Large intestine (tissue), 3 donors: ENCODE measurements around the gene BAHCC1. TPM values are rescaled to one million over a fixed set of nuclear protein-coding genes. Genes with fewer than 3 reads are reported as not detected.
A peak's percentile ranks its signal among the peaks of the same experiment; 100 is the strongest.

Experiments used
- DNase-seq, 2 donors: peaks; one replicate each; pipeline versions ENCODE4 v3.0.0 to v3.0.0-alpha.2; 2013
- H3K27ac ChIP-seq: one replicate; pipeline ENCODE4 v1.5.1; 2013; ENCODE audit warnings: low read length
- H3K27me3 ChIP-seq: 2 replicates; pipeline ENCODE4 v1.6.1; 2013; ENCODE audit warnings: low read length; ENCODE audit not compliant: control insufficient read depth, insufficient read depth
- H3K36me3 ChIP-seq: 2 replicates; pipeline ENCODE4 v1.6.1; 2013; ENCODE audit warnings: low read length; ENCODE audit not compliant: control insufficient read depth, insufficient read depth
- H3K4me1 ChIP-seq: one replicate; pipeline ENCODE4 v1.6.1; 2013; ENCODE audit warnings: low read length; ENCODE audit not compliant: control insufficient read depth, insufficient read depth
- H3K4me3 ChIP-seq: one replicate; pipeline ENCODE4 v1.5.1; 2013; ENCODE audit warnings: low read length
- H3K9me3 ChIP-seq: one replicate; pipeline ENCODE4 v1.6.1; 2013; ENCODE audit warnings: mild to moderate bottlenecking, low read depth, low read length, moderate library complexity; ENCODE audit not compliant: control insufficient read depth
- WGBS: methylation state at CpG from one replicate; pipeline ENCODE4 v1.1.5; 2013; ENCODE audit warnings: low lambda C conversion rate; ENCODE audit not compliant: insufficient coverage; 5-methylcytosine and 5-hydroxymethylcytosine counted together
- polyA plus RNA-seq: library from polyadenylated mRNA; unstranded; fragments of 120-200 nt; gene quantifications from one replicate; pipeline ENCODE4 v1.2.1, GENCODE V29; 2013

The BAHCC1 gene
- polyA plus RNA-seq, 1 donor: 21.9 TPM

- peaks cover 35% of the 10 kb centered on the region for H3K36me3 ChIP-seq
- peak; percentile 95 to 96 for DNase-seq
- peak within 1 kb of the TSS; percentile 98 for H3K4me3 ChIP-seq
- no CpG with 5 or more reads among the region's 111 CpGs for WGBS
- H3K27ac ChIP-seq: peak within 1 kb of the TSS; percentile 100
- H3K27me3 ChIP-seq: no peaks in the 10 kb centered on the region
- H3K4me1 ChIP-seq: peaks cover 25% of the 10 kb centered on the region
- peaks cover 3% of the 10 kb centered on the region for H3K9me3 ChIP-seq
Observed at GRCh38 chr17:81512562-81513371, 117.5 kb downstream of the BAHCC1 start, which contains the start of gene ACTG1. TSS of gene ACTG1 (minus strand) at chr17:81512799. CDS start at chr17:81512354, 445 bp downstream.

- H3K27ac ChIP-seq: peak overlapping the region; percentile 100
- H3K9me3 ChIP-seq: peaks cover 3% of the 10 kb centered on the region
- peaks cover 35% of the 10 kb centered on the region for H3K36me3 ChIP-seq
- DNase-seq: peak in 1 of 2 donors; percentile 80
- WGBS: no CpG with 5 or more reads among the region's 23 CpGs
- H3K4me1 ChIP-seq: peaks cover 29% of the 10 kb centered on the region
- no peaks in the 10 kb centered on the region for H3K27me3 ChIP-seq
- peak overlapping the region; percentile 74 for H3K4me3 ChIP-seq
Observed at GRCh38 chr17:81513372-81513752, 118.1 kb downstream of the BAHCC1 start.

DNA sequence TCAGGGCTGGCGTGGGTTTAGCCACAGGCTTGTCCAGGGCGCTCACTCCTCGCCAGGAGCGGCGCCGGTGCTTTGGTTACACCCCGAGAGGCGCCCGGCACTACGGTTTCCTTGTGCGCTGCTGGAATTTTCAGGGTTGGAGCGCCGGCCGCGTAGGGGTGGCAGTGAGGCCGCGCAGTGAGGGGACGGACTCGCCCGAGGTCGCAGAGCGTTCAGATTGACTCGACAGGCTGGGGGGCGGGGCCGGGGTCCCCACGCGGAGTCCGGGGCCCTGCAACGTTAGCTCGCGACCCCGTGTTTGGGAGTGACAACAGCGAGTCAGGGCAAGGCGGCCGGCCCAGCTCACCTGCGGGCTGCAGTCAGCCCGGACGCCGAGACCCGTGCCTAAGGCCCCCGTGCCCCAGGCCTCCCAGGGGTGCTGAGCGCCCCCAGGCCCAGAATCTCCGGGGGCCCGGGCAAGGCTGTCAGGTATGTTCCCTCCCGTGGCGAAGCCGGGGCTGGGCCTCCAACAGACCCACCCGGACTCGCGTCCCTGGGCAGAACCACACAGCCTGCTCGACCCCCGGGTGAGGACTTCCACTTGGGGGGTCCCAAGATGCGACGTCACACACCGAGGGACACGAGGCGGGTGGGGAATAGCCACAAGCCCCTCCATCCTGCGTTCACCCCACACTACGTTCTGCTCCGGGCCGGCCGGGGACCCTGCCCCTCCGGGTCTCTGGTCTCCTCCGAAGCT, 118.7 kb downstream of the BAHCC1 start:
- Histone ChIP-seq H3K27me3 (no peaks in the 10 kb centered on the region), H3K27ac (peak overlapping the region; percentile 100), H3K4me3 (peak overlapping the region; percentile 74), H3K4me1 (peaks cover 29% of the 10 kb centered on the region), H3K36me3 (peaks cover 30% of the 10 kb centered on the region), H3K9me3 (peaks cover 3% of the 10 kb centered on the region)
- no CpG with 5 or more reads among the region's 64 CpGs for WGBS
- peak in 1 of 2 donors; percentile 81 for DNase-seq

DNA sequence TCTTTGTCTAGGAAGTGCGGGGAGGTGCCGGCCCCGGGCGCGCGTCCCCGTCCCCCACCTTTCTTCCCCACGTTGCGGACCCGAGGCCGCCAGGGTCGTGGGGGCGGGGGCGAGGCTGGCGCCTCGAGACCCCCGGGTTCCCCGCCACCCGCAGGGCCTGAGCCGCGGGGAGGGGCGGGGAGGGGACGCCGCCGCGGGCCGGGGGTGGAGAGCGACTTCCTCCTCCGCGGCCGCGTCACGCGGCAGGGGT, 119.2 kb downstream of the BAHCC1 start:
- no peaks in the 10 kb centered on the region for H3K27me3 ChIP-seq
- peaks cover 3% of the 10 kb centered on the region for H3K9me3 ChIP-seq
- H3K4me1 ChIP-seq: peaks cover 24% of the 10 kb centered on the region
- peak overlapping the region; percentile 100 for H3K27ac ChIP-seq
- H3K36me3 ChIP-seq: peaks cover 25% of the 10 kb centered on the region
- H3K4me3 ChIP-seq: peak overlapping the region; percentile 74
- DNase-seq: no peak
- WGBS: no CpG with 5 or more reads among the region's 34 CpGs

- Histone ChIP-seq H3K27ac (peak overlapping the region; percentile 96), H3K36me3 (peaks cover 20% of the 10 kb centered on the region), H3K4me1 (peaks cover 27% of the 10 kb centered on the region), H3K4me3 (peak overlapping the region; percentile 74), H3K27me3 (peaks cover 3% of the 10 kb centered on the region), H3K9me3 (peaks cover 3% of the 10 kb centered on the region)
- peak; percentile 82 to 87 for DNase-seq
- WGBS: no CpG with 5 or more reads among the region's 82 CpGs
Observed at GRCh38 chr17:81514739-81515529, 119.7 kb downstream of the BAHCC1 start.

DNA sequence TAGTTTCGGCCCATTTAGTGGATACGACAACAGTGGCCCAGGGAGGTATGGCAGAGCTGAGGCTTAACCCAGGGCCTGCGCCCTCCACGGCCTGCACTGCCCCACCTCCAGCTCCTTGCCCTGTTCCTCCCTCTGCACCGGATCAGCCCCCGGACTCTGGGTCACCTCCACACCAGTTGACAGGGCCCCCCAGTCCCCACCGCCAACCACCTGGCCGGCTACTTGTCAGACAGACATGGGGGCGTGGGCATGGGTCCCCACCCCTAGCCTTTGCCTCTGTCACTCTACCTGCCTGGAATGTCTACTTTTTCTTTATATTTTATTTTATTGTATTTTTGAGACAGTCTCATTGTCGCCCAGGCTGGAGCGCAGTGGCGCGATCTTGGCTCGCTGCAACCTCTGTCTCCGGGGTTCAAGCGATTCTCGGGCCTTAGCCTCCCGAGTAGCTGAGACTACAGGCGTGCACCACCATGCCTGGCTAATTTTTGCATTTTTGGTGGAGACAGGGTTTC, 120.3 kb downstream of the BAHCC1 start:
- Histone ChIP-seq H3K4me3 (peak overlapping the region; percentile 74), H3K4me1 (peaks cover 32% of the 10 kb centered on the region), H3K9me3 (no peaks in the 10 kb centered on the region), H3K27ac (peak overlapping the region; percentile 96), H3K27me3 (peaks cover 3% of the 10 kb centered on the region), H3K36me3 (peaks cover 13% of the 10 kb centered on the region)
- no peak for DNase-seq
- no CpG with 5 or more reads among the region's 19 CpGs for WGBS

Other genes with a start within 250 kb of the BAHCC1 start
- 0.34 TPM for gene PVALEF, start 229.9 kb upstream of the BAHCC1 start, polyA plus RNA-seq
- gene AATK, start 229.2 kb upstream of the BAHCC1 start, polyA plus RNA-seq: 81.2 TPM
- gene CEP131, start 172.5 kb upstream of the BAHCC1 start, polyA plus RNA-seq: 9.0 TPM
- gene TEPSIN, start 156.4 kb upstream of the BAHCC1 start, polyA plus RNA-seq: 32.1 TPM
- 42.6 TPM for gene NDUFAF8, start 156.1 kb upstream of the BAHCC1 start, polyA plus RNA-seq
- gene SLC38A10, start 100.2 kb upstream of the BAHCC1 start, polyA plus RNA-seq: 86.5 TPM
- gene ACTG1, start 117.3 kb downstream of the BAHCC1 start, polyA plus RNA-seq: 2,245 TPM
- 1.5 TPM for gene FSCN2, start 132.9 kb downstream of the BAHCC1 start, polyA plus RNA-seq
- gene FAAP100, start 156.9 kb downstream of the BAHCC1 start, polyA plus RNA-seq: 26.9 TPM
- gene NPLOC4, start 241.7 kb downstream of the BAHCC1 start, polyA plus RNA-seq: 47.8 TPM
- 1.2 TPM for gene TSPAN10, start 241.7 kb downstream of the BAHCC1 start, polyA plus RNA-seq